Hepatocyte (in vitro differentiated cells): Measurements from ENCODE around the gene KANK4. TPM values are rescaled to one million over a fixed set of nuclear protein-coding genes. Genes with fewer than 3 reads are reported as not detected.

ENCODE experiments used
- DNase-seq: peaks from one replicate; pipeline ENCODE4 v3.0.0-alpha.2; 2016; ENCODE audit warnings: low spot score
- H2AFZ ChIP-seq: fragments of 200-600 bp; sonication (generic); 2 replicates; pipeline ENCODE4 v1.6.0; 2016; ENCODE audit warnings: antibody characterized with exemption, mild to moderate bottlenecking
- H3K27ac ChIP-seq: fragments of 200-600 bp; sonication (generic); 2 replicates; pipeline ENCODE4 v1.5.1; 2016; ENCODE audit warnings: mild to moderate bottlenecking
- H3K27me3 ChIP-seq: fragments of 200-600 bp; sonication (generic); 2 replicates; pipeline ENCODE4 v1.6.1; 2016
- H3K36me3 ChIP-seq: fragments of 200-600 bp; sonication (generic); replicated peaks from 2 replicates; pipeline ENCODE4 v1.5.1; 2016; ENCODE audit warnings: low read depth; ENCODE audit not compliant: insufficient read depth
- H3K4me1 ChIP-seq: fragments of 200-600 bp; sonication (generic); 2 replicates; pipeline ENCODE4 v1.5.1; 2016; ENCODE audit warnings: mild to moderate bottlenecking, moderate library complexity; ENCODE audit not compliant: insufficient read depth
- H3K4me2 ChIP-seq: fragments of 200-600 bp; sonication (generic); 2 replicates; pipeline ENCODE4 v1.6.0; 2016
- H3K4me3 ChIP-seq: fragments of 200-600 bp; sonication (generic); 2 replicates; pipeline ENCODE4 v1.5.1; 2016; ENCODE audit warnings: mild to moderate bottlenecking
- H3K79me2 ChIP-seq: fragments of 200-600 bp; sonication (generic); 2 replicates; pipeline ENCODE4 v1.6.0; 2017; ENCODE audit warnings: mild to moderate bottlenecking
- H3K9me2 ChIP-seq: fragments of 200-600 bp; sonication (generic); replicated peaks from 2 replicates; pipeline ENCODE4 v1.6.0; 2017; ENCODE audit warnings: mild to moderate bottlenecking; ENCODE audit not compliant: insufficient read depth
- H3K9me3 ChIP-seq: fragments of 200-600 bp; sonication (generic); 2 replicates; pipeline ENCODE4 v1.5.1; 2016; ENCODE audit warnings: low read depth, mild to moderate bottlenecking
- H4K20me1 ChIP-seq: fragments of 200-600 bp; sonication (generic); 2 replicates; pipeline ENCODE4 v1.6.0; 2016; ENCODE audit warnings: mild to moderate bottlenecking; ENCODE audit not compliant: insufficient read depth, poor library complexity, severe bottlenecking
- CTCF ChIP-seq: fragments of 200-600 bp; sonication (generic); IDR thresholded peaks from 2 replicates; pipeline ENCODE4 v1.5.1; 2016; ENCODE audit warnings: antibody characterized with exemption, mild to moderate bottlenecking; ENCODE audit not compliant: poor library complexity
- EZH2 ChIP-seq: fragments of 200-600 bp; sonication (generic); IDR thresholded peaks from 2 replicates; pipeline ENCODE4 v1.6.1; 2016; ENCODE audit warnings: antibody characterized with exemption, mild to moderate bottlenecking, borderline replicate concordance
- EZH2phosphoT487 ChIP-seq: fragments of 200-600 bp; sonication (generic); IDR thresholded peaks from one replicate; pipeline ENCODE4 v1.6.1; 2018; ENCODE audit warnings: antibody characterized with exemption, mild to moderate bottlenecking, low read depth, moderate library complexity; ENCODE audit not compliant: unreplicated experiment, severe bottlenecking
- WGBS: methylation state at CpG from one replicate; pipeline ENCODE4 v1.1.6; 2016; ENCODE audit warnings: low lambda C conversion rate; ENCODE audit errors: missing lambda C conversion rate; 5-methylcytosine and 5-hydroxymethylcytosine counted together
- polyA plus RNA-seq: library from polyadenylated mRNA; unstranded; fragments of >200 nt; fragmentation: Nextera tagmentation; extraction: Ambion mirVana; gene quantifications from 2 replicates; pipeline ENCODE4 v1.2.1, GENCODE V29; 2016
- total RNA-seq: library from RNA; depleted of rRNA; stranded (reverse); fragments of >200 nt; gene quantifications from 2 replicates; pipeline ENCODE4 v1.2.3, GENCODE V29; 2014

The KANK4 gene
- total and polyA plus RNA-seq, 2 experiments from 2014 or later: 6.0 to 7.7 TPM

GRCh38 chr1:62318320-62318755, 896 bp downstream of the KANK4 start:
- DNase-seq: no peak
- Histone ChIP-seq H2AFZ (peak overlapping the region; percentile 82), H3K36me3 (no peaks in the 10 kb centered on the region), H3K9me2 (no peaks in the 10 kb centered on the region), H3K4me2 (peak overlapping the region; percentile 98), H3K79me2 (no peaks in the 10 kb centered on the region), H3K9me3 (no peaks in the 10 kb centered on the region), H3K27ac (no peak overlapping the region), H3K27me3 (no peaks in the 10 kb centered on the region), H3K4me3 (peak overlapping the region; percentile 38), H3K4me1 (peaks cover 3% of the 10 kb centered on the region), H4K20me1 (no peaks in the 10 kb centered on the region)
- no peak for TF ChIP-seq EZH2
- no peak for TF ChIP-seq CTCF
- no peak for TF ChIP-seq EZH2phosphoT487
- WGBS: 10% methylated on average over 27 of the region's 27 CpGs

- no peaks in the 10 kb centered on the region for H4K20me1 ChIP-seq
- DNase-seq: no peak
- H3K9me2 ChIP-seq: no peaks in the 10 kb centered on the region
- H3K4me3 ChIP-seq: no peak overlapping the region
- H3K27me3 ChIP-seq: no peaks in the 10 kb centered on the region
- no peaks in the 10 kb centered on the region for H3K79me2 ChIP-seq
- WGBS: 91% methylated on average over 9 of the region's 9 CpGs
- H2AFZ ChIP-seq: no peak overlapping the region
- TF ChIP-seq CTCF: no peak
- TF ChIP-seq EZH2phosphoT487: no peak
- TF ChIP-seq EZH2: no peak
- H3K4me1 ChIP-seq: peaks cover 3% of the 10 kb centered on the region
- H3K9me3 ChIP-seq: no peaks in the 10 kb centered on the region
- no peak overlapping the region for H3K27ac ChIP-seq
- H3K4me2 ChIP-seq: peak overlapping the region; percentile 98
- no peaks in the 10 kb centered on the region for H3K36me3 ChIP-seq
These were observed 2.0 kb downstream of the KANK4 start for GRCh38 chr1:62317021-62317768.

- Histone ChIP-seq H3K9me3 (no peaks in the 10 kb centered on the region), H3K27ac (no peak overlapping the region), H3K27me3 (no peaks in the 10 kb centered on the region), H3K36me3 (no peaks in the 10 kb centered on the region), H4K20me1 (no peaks in the 10 kb centered on the region), H3K4me1 (peaks cover 3% of the 10 kb centered on the region), H2AFZ (no peak overlapping the region), H3K4me2 (no peak overlapping the region), H3K9me2 (no peaks in the 10 kb centered on the region), H3K4me3 (no peak overlapping the region), H3K79me2 (no peaks in the 10 kb centered on the region)
- DNase-seq: no peak
- no peak for TF ChIP-seq EZH2phosphoT487
- no peak for TF ChIP-seq EZH2
- TF ChIP-seq CTCF: no peak
- 84% methylated on average over 3 of the region's 3 CpGs for WGBS
These were observed 3.1 kb downstream of the KANK4 start for GRCh38 chr1:62316135-62316534.
